OCI-LY1 (cell line): Measurements from ENCODE around the gene GANAB.

Experiments
- H2AFZ ChIP-seq: fragments of 200-600 bp; sonication (generic), shearing (Covaris generic); 2 replicates; pipeline ENCODE4 v1.6.0; 2014; ENCODE audit warnings: antibody characterized with exemption, mild to moderate bottlenecking, low read length
- H3F3A ChIP-seq: fragments of 200-600 bp; sonication (generic), shearing (Covaris generic); 2 replicates; pipeline ENCODE4 v1.6.0; 2014; ENCODE audit warnings: mild to moderate bottlenecking, antibody characterized with exemption, low read length, moderate library complexity; ENCODE audit not compliant: insufficient read depth
- H3K27ac ChIP-seq: fragments of 200-600 bp; sonication (generic); 2 replicates; pipeline ENCODE4 v1.5.1; 2014; ENCODE audit warnings: low read length, mixed run types, mild to moderate bottlenecking, low read depth; ENCODE audit not compliant: poor library complexity, severe bottlenecking
- H3K27me3 ChIP-seq: fragments of 200-600 bp; sonication (generic); 2 replicates; pipeline ENCODE4 v1.6.0; 2014; ENCODE audit warnings: antibody characterized with exemption, mild to moderate bottlenecking, low read length, moderate library complexity; ENCODE audit not compliant: insufficient read depth
- H3K36me3 ChIP-seq: fragments of 200-600 bp; sonication (generic); 2 replicates; pipeline ENCODE4 v1.6.1; 2014; ENCODE audit warnings: mild to moderate bottlenecking, antibody characterized with exemption, low read length, moderate library complexity, mixed read lengths; ENCODE audit not compliant: insufficient read depth
- H3K4me1 ChIP-seq: fragments of 200-600 bp; sonication (generic); 2 replicates; pipeline ENCODE4 v1.5.1; 2014; ENCODE audit warnings: mild to moderate bottlenecking, low read length, moderate library complexity; ENCODE audit not compliant: insufficient read depth, severe bottlenecking
- H3K4me2 ChIP-seq: fragments of 200-600 bp; sonication (generic), shearing (Covaris generic); 2 replicates; pipeline ENCODE4 v1.6.1; 2014; ENCODE audit warnings: low read length
- H3K4me3 ChIP-seq: fragments of 200-600 bp; sonication (generic); 2 replicates; pipeline ENCODE4 v1.5.1; 2014; ENCODE audit warnings: low read length, low read depth, mild to moderate bottlenecking, mixed read lengths; ENCODE audit not compliant: poor library complexity, severe bottlenecking
- H3K79me2 ChIP-seq: fragments of 200-600 bp; shearing (Covaris generic); 2 replicates; pipeline ENCODE4 v1.6.1; 2016; ENCODE audit warnings: mixed run types, low read length, mixed read lengths; ENCODE audit not compliant: insufficient read depth
- H3K9ac ChIP-seq: fragments of 200-600 bp; sonication (generic), shearing (Covaris generic); 2 replicates; pipeline ENCODE4 v1.6.1; 2014; ENCODE audit warnings: mild to moderate bottlenecking, low read length, mixed read lengths
- H3K9me2 ChIP-seq: fragments of 200-600 bp; sonication (generic), shearing (Covaris generic); 2 replicates; pipeline ENCODE4 v1.6.1; 2014; ENCODE audit warnings: low read depth, mild to moderate bottlenecking, low read length, mixed read lengths
- H3K9me3 ChIP-seq: fragments of 200-600 bp; shearing (Covaris generic); 2 replicates; pipeline ENCODE4 v1.6.1; 2014; ENCODE audit warnings: low read length, mixed read lengths
- H4K20me1 ChIP-seq: fragments of 200-600 bp; sonication (generic), shearing (Covaris generic); 2 replicates; pipeline ENCODE4 v1.6.0; 2016; ENCODE audit warnings: mild to moderate bottlenecking, low read length; ENCODE audit not compliant: insufficient read depth
- EZH2 ChIP-seq: fragments of 200-600 bp; sonication (generic), shearing (Covaris generic); IDR thresholded peaks from 2 replicates; pipeline ENCODE4 v1.8.0; 2017; ENCODE audit warnings: borderline replicate concordance, mixed run types, mild to moderate bottlenecking, antibody characterized with exemption, low read length, moderate library complexity, mixed read lengths
- TF ChIP-seq, protein P1 (sequence below): fragments of 200-600 bp; sonication (generic), shearing (Covaris generic); IDR thresholded peaks from 2 replicates; pipeline ENCODE4 v1.5.1; 2017; ENCODE audit warnings: mild to moderate bottlenecking, antibody characterized with exemption, low read length, moderate library complexity, mixed read lengths

GANAB gene

GRCh38 chr11:62580959-62581715, 65.3 kb downstream of the GANAB start:
- no peak overlapping the region for H3K27ac ChIP-seq
- H3F3A ChIP-seq, result no peaks in the 10 kb centered on the region
- H4K20me1 ChIP-seq, result no peaks in the 10 kb centered on the region
- no peaks in the 10 kb centered on the region for H3K27me3 ChIP-seq
- no peaks in the 10 kb centered on the region for H3K9me3 ChIP-seq
- H3K4me3 ChIP-seq, result no peak overlapping the region
- no peaks in the 10 kb centered on the region for H3K79me2 ChIP-seq
- H3K9ac ChIP-seq, result no peak overlapping the region
- peaks cover 81% of the 10 kb centered on the region for H3K36me3 ChIP-seq
- TF ChIP-seq, protein P1, sequence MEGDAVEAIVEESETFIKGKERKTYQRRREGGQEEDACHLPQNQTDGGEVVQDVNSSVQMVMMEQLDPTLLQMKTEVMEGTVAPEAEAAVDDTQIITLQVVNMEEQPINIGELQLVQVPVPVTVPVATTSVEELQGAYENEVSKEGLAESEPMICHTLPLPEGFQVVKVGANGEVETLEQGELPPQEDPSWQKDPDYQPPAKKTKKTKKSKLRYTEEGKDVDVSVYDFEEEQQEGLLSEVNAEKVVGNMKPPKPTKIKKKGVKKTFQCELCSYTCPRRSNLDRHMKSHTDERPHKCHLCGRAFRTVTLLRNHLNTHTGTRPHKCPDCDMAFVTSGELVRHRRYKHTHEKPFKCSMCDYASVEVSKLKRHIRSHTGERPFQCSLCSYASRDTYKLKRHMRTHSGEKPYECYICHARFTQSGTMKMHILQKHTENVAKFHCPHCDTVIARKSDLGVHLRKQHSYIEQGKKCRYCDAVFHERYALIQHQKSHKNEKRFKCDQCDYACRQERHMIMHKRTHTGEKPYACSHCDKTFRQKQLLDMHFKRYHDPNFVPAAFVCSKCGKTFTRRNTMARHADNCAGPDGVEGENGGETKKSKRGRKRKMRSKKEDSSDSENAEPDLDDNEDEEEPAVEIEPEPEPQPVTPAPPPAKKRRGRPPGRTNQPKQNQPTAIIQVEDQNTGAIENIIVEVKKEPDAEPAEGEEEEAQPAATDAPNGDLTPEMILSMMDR, result no peak
- no peak for TF ChIP-seq EZH2
- no peak overlapping the region for H3K4me2 ChIP-seq
- no peak overlapping the region for H2AFZ ChIP-seq
- no peaks in the 10 kb centered on the region for H3K4me1 ChIP-seq
- no peaks in the 10 kb centered on the region for H3K9me2 ChIP-seq

DNA sequence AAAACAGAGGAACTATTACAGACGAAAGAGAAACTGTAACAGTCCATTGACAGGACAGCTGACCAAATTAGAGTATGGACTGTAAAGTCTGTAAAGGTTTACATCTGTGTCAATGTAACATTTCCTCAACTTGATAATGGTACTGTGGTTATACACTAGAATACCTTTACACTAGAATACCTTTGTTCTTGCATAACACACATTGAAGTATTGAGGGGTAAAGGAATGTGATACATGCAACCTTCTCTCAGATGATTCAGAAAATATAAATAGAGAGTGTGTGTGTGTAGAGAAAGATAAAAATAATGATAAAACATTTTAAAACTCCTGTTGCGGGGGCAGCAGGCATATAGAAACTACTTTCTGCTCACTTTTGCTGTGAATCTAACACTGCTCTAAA, 67.2 kb downstream of the GANAB start:
- H3K4me2 ChIP-seq, result no peak overlapping the region
- no peaks in the 10 kb centered on the region for H3K27me3 ChIP-seq
- H2AFZ ChIP-seq, result no peak overlapping the region
- peaks cover 15% of the 10 kb centered on the region for H3K4me1 ChIP-seq
- H3K79me2 ChIP-seq, result no peaks in the 10 kb centered on the region
- H3K9me3 ChIP-seq, result no peaks in the 10 kb centered on the region
- H3K27ac ChIP-seq, result no peak overlapping the region
- TF ChIP-seq, protein P1, result no peak
- no peak for TF ChIP-seq EZH2
- H3K9me2 ChIP-seq, result no peaks in the 10 kb centered on the region
- no peaks in the 10 kb centered on the region for H3F3A ChIP-seq
- peaks cover 75% of the 10 kb centered on the region for H3K36me3 ChIP-seq
- no peak overlapping the region for H3K9ac ChIP-seq
- no peak overlapping the region for H3K4me3 ChIP-seq
- H4K20me1 ChIP-seq, result no peaks in the 10 kb centered on the region

- Histone ChIP-seq H3K27me3 (no peaks in the 10 kb centered on the region), H3K9ac (no peak overlapping the region), H4K20me1 (no peaks in the 10 kb centered on the region), H3K36me3 (peaks cover 68% of the 10 kb centered on the region), H3K9me3 (no peaks in the 10 kb centered on the region), H3K9me2 (no peaks in the 10 kb centered on the region), H3K4me3 (no peak overlapping the region), H2AFZ (no peak overlapping the region), H3K4me1 (peaks cover 15% of the 10 kb centered on the region), H3K79me2 (no peaks in the 10 kb centered on the region), H3F3A (no peaks in the 10 kb centered on the region), H3K27ac (no peak overlapping the region), H3K4me2 (no peak overlapping the region)
- TF ChIP-seq, protein P1, result no peak
- no peak for TF ChIP-seq EZH2
Measured at GRCh38 chr11:62578541-62578940, 67.9 kb downstream of the GANAB start.
